ENCODE measurements around the gene TCAF2. TPM values are rescaled to one million over a fixed set of nuclear protein-coding genes. Genes with fewer than 3 reads are reported as not detected.
"Not testable (repeated sequence)": the region's sequence is repeated elsewhere in the genome, so short reads cannot be mapped to it uniquely, and the experiment has no call there.

The TCAF2 gene
- polyA plus RNA-seq, 4 donors = 0.22 to 0.87 (median 0.68) TPM

DNA sequence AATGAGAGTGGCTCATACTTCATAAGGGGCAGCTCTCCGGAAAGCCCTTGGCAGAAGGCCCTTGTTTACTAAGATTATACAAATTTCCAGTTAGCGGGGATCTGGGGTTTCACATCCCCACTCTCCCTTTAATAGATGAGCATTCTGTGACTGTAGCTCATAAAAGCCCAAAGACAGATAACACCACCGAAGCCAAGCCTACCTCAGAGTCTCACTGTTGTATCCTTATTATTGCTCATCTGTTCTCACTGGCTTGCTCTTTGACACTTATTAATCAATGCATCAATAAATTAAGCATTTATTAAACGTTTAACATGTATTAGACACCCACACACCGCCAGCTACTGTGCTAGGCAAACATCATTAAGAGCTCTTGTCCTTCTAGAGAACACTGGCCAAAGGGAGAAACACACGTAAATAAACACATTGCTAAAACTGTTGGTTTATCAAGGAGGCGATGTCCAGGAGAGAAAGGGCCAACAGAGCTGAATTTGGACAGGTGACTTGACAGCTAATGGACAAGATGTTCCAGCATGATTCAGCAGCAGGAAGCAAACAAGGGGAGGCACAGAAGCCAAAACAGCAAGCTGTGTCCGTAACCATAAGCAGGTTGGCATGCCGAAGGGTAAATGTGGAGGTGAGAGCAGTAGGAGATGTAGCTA is 19.9 kb downstream of the TCAF2 start:
- not testable (repeated sequence) for H3K4me3 ChIP-seq (ENCODE audit: low read depth in 1 of 3, low read length in 3 of 3); H3K27me3 ChIP-seq (ENCODE audit: control insufficient read depth in 3 of 3, insufficient read depth in 3 of 3, low read length in 3 of 3); DNase-seq; H3K4me1 ChIP-seq (ENCODE audit: control insufficient read depth in 3 of 3, insufficient read depth in 2 of 3, low read depth in 1 of 3, low read length in 2 of 3); H3K9me3 ChIP-seq (ENCODE audit: control insufficient read depth in 2 of 2, insufficient read depth in 1 of 2, low read depth in 1 of 2, low read length in 1 of 2); H3K36me3 ChIP-seq (ENCODE audit: control insufficient read depth in 3 of 3, insufficient read depth in 2 of 3, low read depth in 1 of 3, low read length in 3 of 3); FAIRE-seq; H3K27ac ChIP-seq (ENCODE audit: low read depth in 1 of 3, low read length in 2 of 3)
- 46 to 50% (median 50%) methylated on average over 2 of the region's 9 CpGs for WGBS, 3 donors

DNA sequence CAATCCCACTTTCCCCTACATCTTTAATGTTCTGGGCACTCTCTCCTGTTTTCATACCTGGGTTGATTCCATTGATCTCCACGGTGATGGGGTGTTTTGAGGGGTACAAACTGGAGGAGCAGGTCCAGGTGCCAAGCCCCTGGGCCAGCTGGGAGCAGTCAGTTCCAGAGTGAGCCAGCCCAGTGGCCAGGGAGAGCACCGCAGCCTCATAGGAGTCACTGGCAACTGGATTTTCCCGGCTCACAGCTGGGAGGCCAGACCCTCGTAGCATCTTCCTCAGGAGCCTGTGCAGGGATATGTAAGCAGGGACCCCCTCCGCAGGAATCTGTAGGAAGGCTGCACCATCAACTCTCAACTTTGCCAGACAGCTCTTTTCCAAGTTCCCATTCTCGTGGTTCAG is 25.8 kb downstream of the TCAF2 start:
- H3K4me3 ChIP-seq (ENCODE audit: low read depth in 1 of 3, low read length in 3 of 3); FAIRE-seq; H3K4me1 ChIP-seq (ENCODE audit: control insufficient read depth in 3 of 3, insufficient read depth in 2 of 3, low read depth in 1 of 3, low read length in 2 of 3); H3K9me3 ChIP-seq (ENCODE audit: control insufficient read depth in 2 of 2, insufficient read depth in 1 of 2, low read depth in 1 of 2, low read length in 1 of 2); H3K27me3 ChIP-seq (ENCODE audit: control insufficient read depth in 3 of 3, insufficient read depth in 3 of 3, low read length in 3 of 3); H3K27ac ChIP-seq (ENCODE audit: low read depth in 1 of 3, low read length in 2 of 3); DNase-seq; H3K36me3 ChIP-seq (ENCODE audit: control insufficient read depth in 3 of 3, insufficient read depth in 2 of 3, low read depth in 1 of 3, low read length in 3 of 3): not testable (repeated sequence)
- no CpG with 5 or more reads among the region's 6 CpGs for WGBS, 3 donors

GRCh38 chr7:143649902-143650301 is 29.1 kb downstream of the TCAF2 start:
- FAIRE-seq; H3K4me3 ChIP-seq (ENCODE audit: low read depth in 1 of 3, low read length in 3 of 3); H3K9me3 ChIP-seq (ENCODE audit: control insufficient read depth in 2 of 2, insufficient read depth in 1 of 2, low read depth in 1 of 2, low read length in 1 of 2); DNase-seq; H3K4me1 ChIP-seq (ENCODE audit: control insufficient read depth in 3 of 3, insufficient read depth in 2 of 3, low read depth in 1 of 3, low read length in 2 of 3); H3K27me3 ChIP-seq (ENCODE audit: control insufficient read depth in 3 of 3, insufficient read depth in 3 of 3, low read length in 3 of 3); H3K27ac ChIP-seq (ENCODE audit: low read depth in 1 of 3, low read length in 2 of 3); H3K36me3 ChIP-seq (ENCODE audit: control insufficient read depth in 3 of 3, insufficient read depth in 2 of 3, low read depth in 1 of 3, low read length in 3 of 3): not testable (repeated sequence)
- WGBS, 3 donors = 98 to 100% methylated on average over 1 to 2 of the region's 3 CpGs; no CpG with 5 or more reads in 1 of the 3 donors

DNA sequence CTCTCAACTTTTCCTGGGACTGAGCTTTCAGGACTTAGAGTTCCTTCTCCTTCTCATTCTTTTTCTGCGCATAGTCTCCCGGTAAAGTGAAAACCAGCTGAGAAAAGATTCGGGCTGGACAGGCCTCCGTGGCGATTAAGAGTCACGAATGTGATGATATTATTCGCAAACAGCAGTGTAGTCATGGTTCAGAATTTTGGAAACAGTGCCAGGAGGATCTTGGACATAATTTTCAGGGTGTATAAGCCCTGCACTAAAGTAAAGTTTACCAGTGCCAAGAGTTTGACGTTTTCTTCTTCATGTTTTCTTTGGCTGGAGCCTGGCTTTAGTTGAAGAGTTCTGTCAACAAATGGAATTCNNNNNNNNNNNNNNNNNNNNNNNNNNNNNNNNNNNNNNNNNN is 29.7 kb downstream of the TCAF2 start:
- DNase-seq; FAIRE-seq; H3K27ac ChIP-seq (ENCODE audit: low read depth in 1 of 3, low read length in 2 of 3); H3K27me3 ChIP-seq (ENCODE audit: control insufficient read depth in 3 of 3, insufficient read depth in 3 of 3, low read length in 3 of 3); H3K4me3 ChIP-seq (ENCODE audit: low read depth in 1 of 3, low read length in 3 of 3); H3K4me1 ChIP-seq (ENCODE audit: control insufficient read depth in 3 of 3, insufficient read depth in 2 of 3, low read depth in 1 of 3, low read length in 2 of 3); H3K36me3 ChIP-seq (ENCODE audit: control insufficient read depth in 3 of 3, insufficient read depth in 2 of 3, low read depth in 1 of 3, low read length in 3 of 3); H3K9me3 ChIP-seq (ENCODE audit: control insufficient read depth in 2 of 2, insufficient read depth in 1 of 2, low read depth in 1 of 2, low read length in 1 of 2): not testable (repeated sequence)
- WGBS, 3 donors = no CpG with 5 or more reads among the region's 8 CpGs

Other genes with a start within 250 kb of the TCAF2 start
- 10 to 100 TPM; 50.3 to 77.1 (median 62.0) TPM for gene ZYX, start 239.6 kb upstream of the TCAF2 start, polyA plus RNA-seq
- 10 to 100 TPM; 14.6 to 47.4 (median 31.0) TPM for gene EPHA1, start 212.1 kb upstream of the TCAF2 start, polyA plus RNA-seq
- gene TAS2R60, start 177.5 kb upstream of the TCAF2 start, polyA plus RNA-seq = not detected
- gene TAS2R41, start 143.1 kb upstream of the TCAF2 start, polyA plus RNA-seq = not detected
- gene CTAGE15, start 49.2 kb upstream of the TCAF2 start, polyA plus RNA-seq = 1 to 10 TPM in 1 of 4 donors, under 1 TPM in 3; 0.33 to 5.0 (median 0.72) TPM
- gene CTAGE6, start 136.7 kb downstream of the TCAF2 start, polyA plus RNA-seq = not detected